Thoracic aorta (tissue), 2 donors: ENCODE measurements around the gene P2RX7. TPM values are rescaled to one million over a fixed set of nuclear protein-coding genes. Genes with fewer than 3 reads are reported as not detected.
"Not testable (repeated sequence)": the region's sequence is repeated elsewhere in the genome, so short reads cannot be mapped to it uniquely, and the experiment has no call there.

Source experiments
- ATAC-seq: fragments of 150-250 bp; one replicate; pipeline ENCODE4 v1.8.0; 2017; ENCODE audit warnings: low read depth; ENCODE audit not compliant: insufficient number of reproducible peaks, low FRiP score
- DNase-seq: peaks from one replicate; pipeline ENCODE4 v3.0.0-alpha.2; 2020; ENCODE audit warnings: low spot score
- H3K27ac ChIP-seq, 2 donors: fragments of 200-600 bp; sonication (generic); 1 replicate in 1 of 2; 2 replicates in 1 of 2; pipeline ENCODE4 v1.5.1; 2016; ENCODE audit warnings: mild to moderate bottlenecking in 2 of 2, moderate library complexity in 2 of 2
- H3K27me3 ChIP-seq: fragments of 200-600 bp; sonication (generic); replicated peaks from 2 replicates; pipeline ENCODE4 v1.6.0; 2016; ENCODE audit warnings: mild to moderate bottlenecking; ENCODE audit not compliant: insufficient read depth
- H3K36me3 ChIP-seq: fragments of 200-600 bp; sonication (generic); one replicate; pipeline ENCODE4 v1.5.1; 2016
- H3K4me1 ChIP-seq, 2 donors: fragments of 200-600 bp; sonication (generic); 1 replicate in 1 of 2; 2 replicates in 1 of 2; pipeline versions ENCODE4 v1.5.1 to v1.6.0; 2016; ENCODE audit warnings: low read depth in 2 of 2, mild to moderate bottlenecking in 1 of 2; ENCODE audit not compliant: control insufficient read depth in 1 of 2
- H3K4me3 ChIP-seq: fragments of 200-600 bp; sonication (generic); 2 replicates; pipeline ENCODE4 v1.5.1; 2016; ENCODE audit warnings: mild to moderate bottlenecking
- H3K9me3 ChIP-seq: fragments of 200-600 bp; sonication (generic); 2 replicates; pipeline ENCODE4 v1.5.1; 2016
- total RNA-seq, 2 donors: library from RNA; depleted of rRNA; stranded (reverse); fragments of >200 nt; gene quantifications; one replicate each; pipeline versions ENCODE4 v1.1.0 to v1.2.3, GENCODE V29; 2016
- TF ChIP-seq, protein P1 (sequence below): fragments of 200-600 bp; sonication (generic); IDR thresholded peaks from one replicate; pipeline ENCODE4 v1.5.1; 2019; ENCODE audit warnings: antibody characterized with exemption

P2RX7 gene
- total RNA-seq, 2 donors from 2014 or later = 3.2 to 4.0 TPM

DNA sequence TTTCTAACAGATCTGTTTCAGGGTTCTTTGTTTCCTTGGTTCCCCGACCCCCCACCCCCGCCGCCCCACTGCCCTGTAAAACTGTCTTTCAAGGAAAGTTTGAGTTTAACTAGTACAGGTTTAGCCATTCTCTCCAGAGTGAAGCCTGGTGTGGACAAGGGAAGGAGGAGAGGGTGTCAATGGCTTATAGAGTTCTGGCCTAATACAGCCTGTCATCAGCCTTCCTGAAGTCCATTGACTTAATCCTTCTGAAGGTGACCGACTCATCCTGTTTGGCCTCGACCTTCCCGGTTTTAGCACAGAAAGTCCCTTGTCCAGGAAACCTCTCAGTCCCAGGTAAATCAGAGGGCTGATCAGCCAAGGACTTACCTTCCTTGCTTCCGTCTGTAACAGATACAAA is 66.3 kb downstream of the P2RX7 start:
- H3K4me3 ChIP-seq = no peak overlapping the region
- DNase-seq (no peak), ATAC-seq (no peak)
- TF ChIP-seq, protein P1, sequence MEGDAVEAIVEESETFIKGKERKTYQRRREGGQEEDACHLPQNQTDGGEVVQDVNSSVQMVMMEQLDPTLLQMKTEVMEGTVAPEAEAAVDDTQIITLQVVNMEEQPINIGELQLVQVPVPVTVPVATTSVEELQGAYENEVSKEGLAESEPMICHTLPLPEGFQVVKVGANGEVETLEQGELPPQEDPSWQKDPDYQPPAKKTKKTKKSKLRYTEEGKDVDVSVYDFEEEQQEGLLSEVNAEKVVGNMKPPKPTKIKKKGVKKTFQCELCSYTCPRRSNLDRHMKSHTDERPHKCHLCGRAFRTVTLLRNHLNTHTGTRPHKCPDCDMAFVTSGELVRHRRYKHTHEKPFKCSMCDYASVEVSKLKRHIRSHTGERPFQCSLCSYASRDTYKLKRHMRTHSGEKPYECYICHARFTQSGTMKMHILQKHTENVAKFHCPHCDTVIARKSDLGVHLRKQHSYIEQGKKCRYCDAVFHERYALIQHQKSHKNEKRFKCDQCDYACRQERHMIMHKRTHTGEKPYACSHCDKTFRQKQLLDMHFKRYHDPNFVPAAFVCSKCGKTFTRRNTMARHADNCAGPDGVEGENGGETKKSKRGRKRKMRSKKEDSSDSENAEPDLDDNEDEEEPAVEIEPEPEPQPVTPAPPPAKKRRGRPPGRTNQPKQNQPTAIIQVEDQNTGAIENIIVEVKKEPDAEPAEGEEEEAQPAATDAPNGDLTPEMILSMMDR = no peak
- no peaks in the 10 kb centered on the region for H3K36me3 ChIP-seq
- no peaks in the 10 kb centered on the region for H3K9me3 ChIP-seq
- no peaks in the 10 kb centered on the region for H3K4me1 ChIP-seq
- no peaks in the 10 kb centered on the region for H3K27me3 ChIP-seq
- no peak overlapping the region for H3K27ac ChIP-seq

DNA sequence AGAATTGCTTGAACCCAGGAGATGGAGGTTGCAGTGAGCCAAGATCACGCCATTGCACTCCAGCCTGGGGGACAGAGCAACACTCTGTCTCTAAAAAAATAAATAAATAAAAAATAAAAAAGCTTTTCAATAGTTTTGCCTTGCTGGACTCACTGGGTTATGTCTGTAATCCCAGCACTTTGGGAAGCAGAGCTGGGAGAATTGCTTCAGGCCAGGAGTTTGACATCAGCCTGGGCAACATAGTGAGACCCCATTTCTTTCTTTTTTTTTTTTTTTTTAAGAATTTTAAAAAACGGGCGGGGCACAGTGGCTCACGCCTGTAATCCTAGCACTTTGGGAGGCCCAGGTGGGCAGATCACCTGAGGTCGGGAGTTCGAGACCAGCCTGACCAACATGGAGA is 68.5 kb downstream of the P2RX7 start:
- H3K27me3 ChIP-seq, ATAC-seq, H3K4me3 ChIP-seq, H3K4me1 ChIP-seq, H3K36me3 ChIP-seq, H3K27ac ChIP-seq, H3K9me3 ChIP-seq, DNase-seq: not testable (repeated sequence)

DNA sequence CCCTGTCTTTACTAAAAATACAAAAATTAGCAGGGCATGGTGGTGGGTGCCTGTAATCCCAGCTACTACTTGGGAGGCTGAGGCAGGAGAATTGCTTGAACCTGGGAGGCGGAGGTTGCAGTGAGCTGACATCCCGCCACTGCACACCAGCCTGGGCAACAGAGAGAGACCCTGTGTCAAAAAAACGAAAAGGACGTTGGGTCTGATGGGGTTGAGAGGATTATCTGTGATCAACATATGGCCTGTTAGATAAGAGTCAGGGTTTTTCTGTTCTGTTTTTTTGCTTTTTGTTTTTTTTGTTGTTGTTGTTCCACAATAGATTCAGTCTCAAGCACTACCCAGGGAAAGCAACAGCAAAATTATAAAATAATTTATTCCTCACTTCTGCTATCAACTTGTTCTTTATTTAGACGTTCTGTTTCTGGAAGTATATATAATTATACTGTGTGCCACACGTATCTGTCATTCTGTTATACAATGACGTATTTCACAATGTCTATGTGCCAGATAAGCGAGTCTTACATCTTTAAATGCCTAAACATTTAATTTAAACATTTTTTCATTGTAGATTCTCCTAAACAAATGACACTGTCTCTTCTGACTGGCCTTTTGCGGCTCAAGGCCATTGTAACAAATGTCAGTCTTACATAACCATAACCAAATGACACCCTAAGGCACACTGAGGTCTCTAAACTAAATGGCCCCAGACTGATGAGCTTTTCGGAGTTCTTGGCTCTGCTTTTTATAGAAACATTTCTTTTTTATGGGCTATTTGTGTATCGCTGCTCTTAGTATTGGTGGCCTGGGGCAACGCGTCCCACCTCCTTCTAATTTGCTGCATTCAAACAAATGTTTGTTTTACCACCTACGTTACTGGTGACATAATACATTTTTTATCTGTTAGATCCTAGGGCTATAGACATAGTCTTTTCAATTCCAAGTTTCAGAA is 70.0 kb downstream of the P2RX7 start:
- no peak overlapping the region for H3K4me3 ChIP-seq
- no peaks in the 10 kb centered on the region for H3K36me3 ChIP-seq
- no peak for ATAC-seq
- no peak overlapping the region for H3K27ac ChIP-seq
- H3K27me3 ChIP-seq = no peaks in the 10 kb centered on the region
- no peak for DNase-seq
- no peaks in the 10 kb centered on the region for H3K9me3 ChIP-seq
- no peaks in the 10 kb centered on the region for H3K4me1 ChIP-seq
- TF ChIP-seq, protein P1 = no peak

DNA sequence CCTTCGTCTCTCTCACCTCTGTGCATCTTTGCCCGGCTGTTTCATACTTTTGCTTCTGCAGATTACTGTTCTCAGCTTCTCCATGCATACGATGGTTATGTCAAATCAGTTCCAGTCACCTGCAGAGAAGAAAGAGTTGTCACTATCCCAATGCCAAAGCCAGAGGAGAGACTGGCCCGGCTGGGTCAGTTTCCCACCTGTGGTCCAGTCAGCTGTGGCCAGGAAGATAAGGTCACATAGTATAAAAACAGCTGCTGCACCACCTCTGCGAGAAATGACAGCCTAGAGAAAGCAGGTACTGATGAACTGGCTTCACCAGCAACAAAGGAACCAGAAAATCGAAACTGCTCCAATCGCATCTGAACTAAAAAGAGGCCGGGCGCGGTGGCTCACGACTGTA is 70.8 kb downstream of the P2RX7 start:
- H3K9me3 ChIP-seq = no peaks in the 10 kb centered on the region
- H3K4me1 ChIP-seq = no peaks in the 10 kb centered on the region
- H3K27ac ChIP-seq = no peak overlapping the region
- ATAC-seq (no peak), DNase-seq (no peak)
- TF ChIP-seq, protein P1 = no peak
- H3K27me3 ChIP-seq = no peaks in the 10 kb centered on the region
- no peaks in the 10 kb centered on the region for H3K36me3 ChIP-seq
- H3K4me3 ChIP-seq = no peak overlapping the region

DNA sequence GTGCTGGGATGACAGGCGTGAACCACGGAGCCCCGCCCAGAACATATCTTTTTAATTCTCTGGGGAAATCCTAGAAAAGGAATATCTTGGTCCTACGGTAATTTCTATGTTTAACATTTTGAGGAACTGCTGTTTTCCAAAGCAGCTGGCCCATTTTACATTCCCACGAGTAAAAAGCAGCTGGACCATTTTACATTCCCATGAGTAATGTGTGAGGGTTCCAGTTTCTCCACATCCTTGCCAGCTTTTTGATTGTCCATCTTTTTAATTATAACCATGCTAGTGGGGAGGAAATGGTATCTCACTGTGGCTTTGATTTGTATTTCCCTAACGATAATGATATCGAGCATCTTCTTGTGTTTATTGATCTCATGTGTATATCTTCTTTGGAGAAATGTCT is 72.8 kb downstream of the P2RX7 start:
- DNase-seq = no peak

DNA sequence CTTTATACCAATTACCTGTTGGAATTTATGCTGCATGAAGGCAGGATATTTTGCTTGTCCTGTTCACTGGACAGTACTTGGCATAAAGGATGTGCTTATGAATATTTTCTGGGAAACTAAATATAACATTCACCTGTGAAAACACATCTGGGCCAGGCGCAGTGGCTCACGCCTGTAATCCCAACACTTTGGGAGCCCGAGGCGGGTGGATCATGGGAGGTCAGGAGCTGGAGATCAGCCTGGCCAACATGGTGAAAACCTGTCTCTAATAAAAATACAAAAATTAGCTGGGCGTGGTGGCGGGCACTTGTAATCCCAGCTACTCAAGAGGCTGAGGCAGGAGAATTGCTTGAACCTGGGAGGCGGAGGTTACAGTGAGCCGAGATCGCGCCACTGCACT is 75.9 kb downstream of the P2RX7 start:
- H3K4me3 ChIP-seq, H3K9me3 ChIP-seq, H3K27me3 ChIP-seq, DNase-seq, H3K36me3 ChIP-seq, H3K27ac ChIP-seq, ATAC-seq: not testable (repeated sequence)
- peaks cover 6 to 10% of the 10 kb centered on the region in 2 donors for H3K4me1 ChIP-seq

More for the DNA sequence above, 72.8 kb downstream of the P2RX7 start:
- peaks cover 0 to 1% of the 10 kb centered on the region in 2 donors for H3K4me1 ChIP-seq
- no peaks in the 10 kb centered on the region for H3K27me3 ChIP-seq
- TF ChIP-seq, protein P1 = no peak
- H3K9me3 ChIP-seq = no peaks in the 10 kb centered on the region
- H3K4me3 ChIP-seq = no peak overlapping the region
- H3K27ac ChIP-seq = no peak overlapping the region
- no peaks in the 10 kb centered on the region for H3K36me3 ChIP-seq
- ATAC-seq = no peak
